Hepatic stellate cell (primary cell): ENCODE results near the gene KIAA0586.
"Not testable (repeated sequence)": the region's sequence is repeated elsewhere in the genome, so short reads cannot be mapped to it uniquely, and the experiment has no call there.

Experiments used
- DNase-seq: peaks from one replicate; pipeline ENCODE4 v3.0.0; 2011; ENCODE audit warnings: low spot score

KIAA0586 gene

GRCh38 chr14:58427281-58428117 is at the start of gene KIAA0586, which contains the start of gene TIMM9:
Gene KIAA0586, plus strand, starts transcription at chr14:58427719. Its CDS starts 546 bp downstream, at chr14:58428265.
Gene TIMM9, minus strand, starts transcription at chr14:58427531. Its CDS starts 15,586 bp downstream, at chr14:58411945.
- DNase-seq, result peak; percentile 86

DNA sequence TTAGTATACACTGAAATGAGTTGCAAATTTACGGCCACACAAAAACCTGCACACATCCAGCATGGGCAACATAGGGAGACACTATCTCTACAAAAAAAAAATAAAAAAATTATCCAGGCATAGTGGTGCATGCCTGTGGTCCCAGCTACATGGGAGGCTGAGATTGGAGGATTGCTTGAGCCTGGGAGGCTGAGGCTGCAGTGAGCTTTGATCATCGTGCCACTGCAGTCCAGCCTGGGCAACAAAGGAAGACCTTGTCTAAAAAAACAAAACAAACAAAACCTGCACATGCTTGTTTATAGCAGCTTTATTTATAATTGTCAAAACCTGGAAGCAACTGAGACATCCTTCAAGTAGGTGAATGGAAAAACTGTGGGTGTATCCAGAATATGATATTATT is 36.7 kb upstream of the KIAA0586 start:
- no peak for DNase-seq

- no peak for DNase-seq
These were observed 32.0 kb upstream of the KIAA0586 start for GRCh38 chr14:58395562-58395811.

DNA sequence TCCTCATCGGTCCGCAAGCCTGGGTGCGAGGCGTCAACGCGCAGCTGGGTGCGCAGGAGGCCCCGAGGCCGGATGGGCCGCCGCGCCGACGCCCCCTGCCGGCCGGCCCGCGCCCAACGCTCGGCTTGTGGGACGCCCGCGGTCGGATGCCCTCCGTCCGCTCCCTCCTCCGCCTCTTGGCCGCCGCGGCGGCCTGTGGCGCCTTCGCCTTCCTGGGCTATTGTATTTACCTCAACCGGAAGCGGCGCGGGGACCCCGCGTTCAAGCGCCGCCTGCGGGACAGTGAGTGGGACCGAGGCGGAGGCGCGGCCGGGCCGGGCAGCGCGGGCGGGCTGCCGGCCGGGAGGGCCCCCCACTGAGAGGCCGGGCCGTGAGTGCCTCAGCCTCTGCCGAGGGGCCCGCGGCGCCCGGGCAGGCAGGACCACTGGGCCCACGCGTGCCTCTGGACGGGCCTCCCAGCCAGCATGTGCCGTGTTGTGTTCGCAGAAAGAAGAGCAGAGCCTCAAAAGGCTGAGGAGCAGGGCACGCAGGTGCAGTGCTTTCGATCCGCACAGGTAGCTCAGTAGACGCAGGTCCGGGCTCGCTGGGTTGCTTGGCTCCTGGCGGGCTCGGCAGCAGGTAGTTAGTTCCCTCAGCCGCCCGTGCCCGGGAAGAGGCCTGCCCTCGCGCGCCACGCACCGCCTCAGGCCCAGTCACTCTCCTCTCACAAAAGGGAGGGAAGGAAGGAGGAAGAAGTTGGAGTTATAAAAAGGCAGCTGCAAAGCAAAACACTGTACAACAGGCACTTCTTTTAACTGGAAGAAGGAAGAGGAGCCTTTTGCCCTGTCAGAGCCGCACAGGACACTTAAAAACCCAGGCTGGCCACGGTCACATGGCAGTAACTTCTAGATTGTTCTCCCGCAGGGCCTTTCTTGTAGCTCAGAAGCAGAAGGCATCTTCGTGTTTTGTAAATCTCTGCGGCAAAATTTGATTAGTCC is 31.4 kb upstream of the KIAA0586 start, which contains the start of gene TOMM20L:
Gene TOMM20L (plus strand): TSS at position 119 of the 977 bp plus-strand sequence. CDS start 28 bp downstream, at position 147.
- DNase-seq, result peak; percentile 84

GRCh38 chr14:58397156-58397555 is 30.4 kb upstream of the KIAA0586 start:
- no peak for DNase-seq

DNA sequence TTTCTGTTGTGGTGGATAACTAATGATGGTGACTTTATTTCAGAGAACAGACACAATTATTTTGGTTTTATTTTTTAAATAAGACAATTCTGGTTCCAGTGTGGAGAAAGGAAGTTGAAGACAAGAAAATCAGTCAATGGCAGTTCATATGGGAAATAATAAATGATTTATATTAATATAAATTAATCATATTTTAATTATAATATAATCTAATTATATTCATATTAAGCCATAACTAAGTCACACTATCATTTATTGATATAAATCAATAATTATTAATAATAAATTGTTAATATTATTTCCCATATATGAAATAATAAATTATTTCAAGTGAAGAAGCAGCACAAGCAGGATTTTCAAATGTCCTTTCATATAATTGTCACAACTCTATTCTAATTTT is 29.0 kb upstream of the KIAA0586 start:
- DNase-seq, result no peak

- DNase-seq, result no peak
These were observed 28.6 kb upstream of the KIAA0586 start for GRCh38 chr14:58398895-58399294.

DNA sequence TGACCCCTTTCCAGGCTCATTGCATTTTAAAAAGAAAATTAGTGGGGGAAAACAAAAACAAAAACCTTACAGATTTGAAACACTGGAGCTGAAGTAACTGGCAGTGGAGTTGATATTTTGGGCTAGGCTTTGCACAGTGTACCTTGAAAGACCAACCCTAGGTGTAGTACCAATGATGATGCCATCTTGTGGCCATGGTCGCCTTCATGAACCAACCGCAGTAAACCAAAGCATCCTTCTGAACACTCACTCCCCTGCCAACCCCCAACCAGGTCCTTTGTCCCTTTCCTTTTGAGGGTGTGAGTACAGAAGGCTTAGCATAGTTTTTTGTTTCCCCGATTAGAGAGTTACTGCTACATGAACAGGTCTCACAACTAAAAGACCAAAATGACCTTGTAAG is 25.9 kb upstream of the KIAA0586 start:
- no peak for DNase-seq

- no peak for DNase-seq
These were observed 18.8 kb upstream of the KIAA0586 start for GRCh38 chr14:58408681-58409215.

DNA sequence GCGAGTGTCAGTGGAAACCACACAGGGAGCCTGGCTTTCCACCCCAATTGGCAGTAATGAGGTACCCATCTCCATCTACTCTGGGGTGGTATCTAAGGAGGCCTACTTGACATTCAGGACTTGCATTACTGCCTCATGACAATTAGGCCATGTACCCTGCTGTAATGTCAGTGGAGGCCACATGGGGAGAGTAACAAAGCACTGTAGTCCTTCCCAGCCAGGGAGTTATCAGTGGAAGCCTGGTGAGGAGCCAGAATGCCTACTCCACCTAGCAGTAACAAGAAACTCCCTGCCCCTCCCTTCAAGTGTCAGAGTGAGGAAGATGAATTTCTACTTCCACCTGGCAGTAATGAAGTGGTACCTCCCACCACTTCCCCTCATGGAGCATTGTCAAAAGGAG is 12.7 kb upstream of the KIAA0586 start:
- DNase-seq, result no peak

DNA sequence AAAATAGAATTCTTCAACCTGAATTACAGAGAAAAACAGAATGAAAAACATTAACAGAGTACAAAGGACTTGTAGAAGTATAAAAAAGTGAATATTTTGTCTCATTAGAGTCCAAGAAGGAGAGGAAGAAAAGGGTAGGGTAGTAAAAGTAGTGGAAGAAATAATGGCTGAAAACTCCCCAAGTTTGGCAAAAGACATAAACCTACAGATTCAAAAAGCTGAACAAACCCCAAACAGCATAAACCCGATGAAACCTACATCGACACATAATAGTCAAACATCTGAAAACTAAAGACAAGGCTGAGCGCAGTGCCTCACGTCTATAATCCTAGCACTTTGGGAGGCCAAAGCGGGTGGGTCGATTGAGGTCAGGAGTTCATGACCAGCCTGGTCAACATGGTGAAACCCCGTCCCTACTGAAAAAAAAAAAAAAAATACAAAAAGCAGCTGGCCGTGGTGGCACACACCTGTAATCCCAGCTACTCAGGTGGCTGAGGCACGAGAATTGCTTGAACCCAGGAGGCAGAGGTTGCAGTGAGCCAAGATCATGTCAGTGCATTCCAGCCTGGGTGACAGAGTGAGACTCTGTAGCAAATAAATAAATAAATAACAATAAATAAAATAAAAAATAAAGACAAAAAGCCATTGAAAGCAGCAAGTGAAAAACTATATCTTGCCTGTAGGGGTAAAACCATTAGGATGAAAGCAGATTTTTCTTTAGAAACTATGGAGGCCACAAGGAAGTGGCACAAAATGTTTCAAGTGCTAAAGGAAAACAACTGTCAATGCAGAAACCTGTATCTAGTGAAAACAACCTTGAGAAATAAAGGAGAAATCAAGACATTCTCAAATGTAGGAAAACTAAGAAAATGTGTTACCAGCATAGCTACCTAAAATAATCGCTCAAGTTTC is 11.6 kb upstream of the KIAA0586 start:
- DNase-seq, result no peak

DNA sequence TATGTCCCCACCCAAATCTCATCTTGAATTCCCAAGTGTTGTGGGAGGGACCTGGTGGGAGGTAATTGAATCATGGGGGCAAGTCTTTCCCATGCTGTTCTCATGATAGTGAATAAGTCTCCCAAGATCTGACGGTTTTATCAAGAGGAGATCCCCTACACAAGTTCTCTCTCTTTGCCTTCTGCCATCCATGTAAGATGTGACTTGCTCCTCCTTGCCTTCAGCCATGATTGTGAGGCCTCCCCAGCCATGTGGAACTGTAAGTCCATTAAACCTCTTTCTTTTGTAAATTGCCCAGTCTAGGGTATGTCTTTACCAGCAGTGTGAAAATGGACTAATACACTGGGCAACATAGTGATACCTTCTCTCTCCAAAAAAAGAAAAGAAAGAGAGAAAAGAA is 10.6 kb upstream of the KIAA0586 start:
- DNase-seq, result not testable (repeated sequence)

GRCh38 chr14:58426670-58427280 is 744 bp upstream of the KIAA0586 start:
- peak; percentile 36 for DNase-seq

DNA sequence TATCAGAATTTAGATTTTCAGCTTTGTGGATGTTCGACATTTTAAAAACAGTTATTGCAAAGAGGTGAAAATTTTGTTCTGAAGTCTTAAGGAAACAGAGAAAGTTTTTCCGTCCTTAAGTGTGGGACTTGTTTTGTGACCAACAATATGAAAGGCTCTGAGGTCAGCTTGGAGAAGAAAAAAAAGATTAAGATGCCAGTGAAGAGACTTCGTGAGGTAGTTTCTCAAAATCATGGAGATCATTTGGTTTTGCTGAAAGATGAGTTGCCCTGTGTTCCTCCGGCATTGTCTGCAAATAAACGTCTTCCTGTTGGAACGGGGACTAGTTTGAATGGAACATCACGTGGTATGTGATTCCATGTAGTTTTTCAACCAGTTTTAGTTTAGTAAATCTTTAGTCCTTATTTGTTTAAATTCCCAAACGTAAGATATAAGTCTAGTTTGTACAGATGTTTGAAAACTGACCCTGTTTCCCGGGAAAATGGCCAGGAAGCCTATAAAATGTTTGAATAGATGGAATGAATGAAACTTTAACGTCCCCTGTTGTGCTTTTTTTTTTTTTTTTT is 682 bp downstream of the KIAA0586 start:
- peak; percentile 25 for DNase-seq

- DNase-seq, result peak; percentile 12
These were observed 2.6 kb downstream of the KIAA0586 start for GRCh38 chr14:58430156-58430555.

DNA sequence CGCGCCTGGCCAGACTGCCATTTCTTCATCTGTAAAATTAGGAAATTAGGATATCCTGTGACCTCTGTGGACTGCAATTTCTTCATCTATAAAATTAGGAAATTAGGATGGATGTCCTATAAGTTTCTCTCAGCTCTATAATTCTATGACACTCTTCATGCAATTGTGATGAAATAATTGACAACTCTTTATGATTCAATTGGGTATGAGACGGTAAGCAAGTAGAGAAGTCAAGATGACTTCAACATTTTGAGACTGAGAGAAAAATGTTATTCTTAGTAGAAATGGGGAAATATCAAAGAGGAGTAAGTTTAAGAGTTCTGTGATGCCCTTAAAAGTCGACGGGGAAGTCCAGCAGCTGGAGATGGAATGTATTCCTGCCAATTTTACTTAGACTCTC is 12.0 kb downstream of the KIAA0586 start:
- DNase-seq, result no peak

DNA sequence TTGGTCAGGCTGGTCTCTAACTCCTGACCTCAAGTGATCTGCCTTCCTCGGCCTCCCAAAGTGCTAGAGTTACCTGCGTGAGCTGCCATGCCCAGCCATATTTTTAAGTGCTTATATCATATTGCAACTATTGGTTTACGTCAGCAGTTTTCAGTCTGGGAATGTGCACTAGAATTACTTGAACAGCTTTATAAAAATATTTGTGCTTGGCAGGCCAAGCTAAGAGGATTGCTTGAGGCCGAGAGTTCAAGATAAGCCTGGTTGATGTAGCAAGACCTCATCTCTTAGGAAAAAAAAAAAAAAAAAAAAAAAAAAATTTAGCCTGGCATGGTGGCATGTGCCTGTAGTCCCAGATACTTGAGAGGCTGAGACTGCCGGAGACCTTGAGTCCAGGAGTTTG is 17.1 kb downstream of the KIAA0586 start:
- DNase-seq, result no peak

DNA sequence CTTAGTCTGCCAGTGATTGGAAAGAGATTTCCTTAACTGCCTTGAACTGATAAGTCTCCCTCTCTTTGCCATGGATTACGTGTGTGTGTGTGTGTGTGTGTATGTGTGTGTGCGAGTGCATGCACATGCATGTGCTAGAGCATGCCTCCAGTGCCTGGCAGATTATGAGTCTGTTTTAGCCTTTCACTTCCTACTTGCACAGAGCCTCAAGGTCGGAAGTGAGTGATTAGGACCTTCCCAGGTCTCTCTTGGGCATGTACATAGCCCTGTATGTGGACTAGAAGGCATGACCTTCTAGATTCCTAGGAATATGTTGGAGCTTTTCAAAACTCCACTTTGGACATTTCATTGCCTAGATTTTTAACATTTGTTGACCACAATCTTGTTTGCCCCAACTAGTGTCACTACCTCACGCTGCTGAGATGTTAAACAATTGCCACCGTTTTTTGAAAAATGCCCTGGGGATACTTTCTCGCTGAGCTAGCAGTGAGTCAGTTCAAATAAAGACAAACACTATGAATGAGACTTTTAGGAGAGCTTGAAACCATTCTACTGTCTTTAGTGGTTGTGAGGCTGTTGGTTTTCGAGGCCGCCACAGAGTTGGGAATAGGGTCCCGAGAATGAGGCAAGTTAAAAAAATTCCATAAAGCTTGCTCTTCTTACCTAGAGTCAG is 28.2 kb downstream of the KIAA0586 start:
- DNase-seq, result no peak

GRCh38 chr14:58460772-58461171 is 33.3 kb downstream of the KIAA0586 start:
- no peak for DNase-seq

DNA sequence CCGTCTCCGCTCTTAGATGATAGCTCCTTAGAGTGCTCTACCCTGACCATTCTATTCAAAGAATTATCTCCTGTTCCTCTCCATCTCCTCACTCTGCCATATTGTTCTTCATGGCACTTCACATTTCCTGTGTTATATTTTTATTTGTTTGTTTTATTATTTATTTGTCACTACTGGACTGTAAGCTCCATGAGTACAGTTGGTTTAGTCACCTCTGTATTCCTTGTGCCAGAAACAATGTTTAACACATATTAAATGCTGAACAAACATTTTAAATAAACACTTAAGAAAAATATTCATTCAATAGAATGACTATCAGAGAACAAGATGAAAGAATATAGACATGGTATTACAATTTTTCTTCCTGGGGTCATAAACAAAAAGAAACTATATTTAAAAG is 35.6 kb downstream of the KIAA0586 start:
- no peak for DNase-seq
